ENCODE measurements around the gene PNISR.

DNA sequence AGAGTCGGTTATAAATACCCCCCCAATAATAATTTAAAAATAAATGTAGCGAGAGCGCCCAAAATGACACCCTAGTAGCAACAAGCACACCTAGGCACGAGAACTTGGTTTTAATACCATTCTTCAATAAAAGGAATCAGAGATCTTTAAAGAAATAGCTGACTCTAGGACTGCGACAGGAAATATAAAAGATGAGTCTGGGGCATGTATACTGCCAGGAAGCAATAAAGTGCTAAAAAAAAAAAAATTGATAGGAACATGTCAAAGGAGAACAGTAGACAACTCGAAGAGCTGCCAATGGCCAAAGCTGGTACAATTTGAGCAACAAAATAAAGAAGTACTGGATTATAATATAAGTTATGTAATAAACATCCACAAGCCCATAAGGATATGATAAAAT, 2.2 kb downstream of the PNISR start:
- TF ChIP-seq, protein P1, sequence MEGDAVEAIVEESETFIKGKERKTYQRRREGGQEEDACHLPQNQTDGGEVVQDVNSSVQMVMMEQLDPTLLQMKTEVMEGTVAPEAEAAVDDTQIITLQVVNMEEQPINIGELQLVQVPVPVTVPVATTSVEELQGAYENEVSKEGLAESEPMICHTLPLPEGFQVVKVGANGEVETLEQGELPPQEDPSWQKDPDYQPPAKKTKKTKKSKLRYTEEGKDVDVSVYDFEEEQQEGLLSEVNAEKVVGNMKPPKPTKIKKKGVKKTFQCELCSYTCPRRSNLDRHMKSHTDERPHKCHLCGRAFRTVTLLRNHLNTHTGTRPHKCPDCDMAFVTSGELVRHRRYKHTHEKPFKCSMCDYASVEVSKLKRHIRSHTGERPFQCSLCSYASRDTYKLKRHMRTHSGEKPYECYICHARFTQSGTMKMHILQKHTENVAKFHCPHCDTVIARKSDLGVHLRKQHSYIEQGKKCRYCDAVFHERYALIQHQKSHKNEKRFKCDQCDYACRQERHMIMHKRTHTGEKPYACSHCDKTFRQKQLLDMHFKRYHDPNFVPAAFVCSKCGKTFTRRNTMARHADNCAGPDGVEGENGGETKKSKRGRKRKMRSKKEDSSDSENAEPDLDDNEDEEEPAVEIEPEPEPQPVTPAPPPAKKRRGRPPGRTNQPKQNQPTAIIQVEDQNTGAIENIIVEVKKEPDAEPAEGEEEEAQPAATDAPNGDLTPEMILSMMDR (IDR thresholded peaks at IDR 0.05), result no peak
- TF ChIP-seq POLR2AphosphoS5 (IDR thresholded peaks at IDR 0.05; ENCODE audit: low read depth, low read length), result no peak
- TF ChIP-seq, protein P2, sequence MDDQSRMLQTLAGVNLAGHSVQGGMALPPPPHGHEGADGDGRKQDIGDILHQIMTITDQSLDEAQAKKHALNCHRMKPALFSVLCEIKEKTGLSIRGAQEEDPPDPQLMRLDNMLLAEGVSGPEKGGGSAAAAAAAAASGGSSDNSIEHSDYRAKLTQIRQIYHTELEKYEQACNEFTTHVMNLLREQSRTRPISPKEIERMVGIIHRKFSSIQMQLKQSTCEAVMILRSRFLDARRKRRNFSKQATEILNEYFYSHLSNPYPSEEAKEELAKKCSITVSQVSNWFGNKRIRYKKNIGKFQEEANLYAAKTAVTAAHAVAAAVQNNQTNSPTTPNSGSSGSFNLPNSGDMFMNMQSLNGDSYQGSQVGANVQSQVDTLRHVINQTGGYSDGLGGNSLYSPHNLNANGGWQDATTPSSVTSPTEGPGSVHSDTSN (IDR thresholded peaks at IDR 0.05), result no peak
